H1 (cell line): Measurements from ENCODE around the gene ENPEP. TPM values are rescaled to one million over a fixed set of nuclear protein-coding genes. Genes with fewer than 3 reads are reported as not detected.

Experiments
- CTCF ChIA-PET: fragments of 300-600 bp; sonication (Branson Sonifier 250); formaldehyde crosslinking; loops from one replicate; lab custom pipeline; 2021; ENCODE audit not compliant: partially characterized antibody; lab: Charles Lee
- POLR2A ChIA-PET: fragments of 300-600 bp; sonication (Branson Sonifier 250); formaldehyde crosslinking; loops from one replicate; lab custom pipeline; 2021; ENCODE audit warnings: inconsistent platforms; ENCODE audit not compliant: partially characterized antibody; lab: Charles Lee
- DNase-seq, 2 experiments: peaks; one replicate each; pipeline versions ENCODE4 v3.0.0 to v3.0.0-alpha.2; 2010 to 2022; ENCODE audit warnings: low spot score in 2 of 2, low read depth in 1 of 2, mixed read lengths in 1 of 2
- FAIRE-seq: peaks from 2 replicates; lab custom pipeline; 2011; peaks lifted over from hg19 to GRCh38; lab: Jason Lieb, UNC
- H2AFZ ChIP-seq: 2 replicates; pipeline ENCODE4 v1.8.1; 2012; ENCODE audit warnings: low read length, inconsistent platforms
- H2AK5ac ChIP-seq: 2 replicates; pipeline ENCODE4 v1.6.1; 2013; ENCODE audit warnings: low read depth, low read length
- H2BK120ac ChIP-seq: replicated peaks from 2 replicates; pipeline ENCODE3; 2013; ENCODE audit warnings: low read depth, low read length, inconsistent platforms
- H2BK12ac ChIP-seq: 2 replicates; pipeline ENCODE4 v1.6.1; 2013; ENCODE audit warnings: low read depth, low read length
- H2BK15ac ChIP-seq: 2 replicates; pipeline ENCODE4 v1.6.1; 2013; ENCODE audit warnings: low read length
- H2BK20ac ChIP-seq: 2 replicates; pipeline ENCODE4 v1.6.1; 2013; ENCODE audit warnings: low read length
- H2BK5ac ChIP-seq: 2 replicates; pipeline ENCODE4 v1.6.1; 2013; ENCODE audit warnings: low read depth, low read length
- H3K14ac ChIP-seq: 2 replicates; pipeline ENCODE4 v1.6.1; 2013; ENCODE audit warnings: inconsistent platforms; ENCODE audit not compliant: insufficient read length
- H3K18ac ChIP-seq: 2 replicates; pipeline ENCODE4 v1.6.1; 2013; ENCODE audit warnings: low read length; ENCODE audit errors: extremely low read depth
- H3K23ac ChIP-seq: 2 replicates; pipeline ENCODE4 v1.6.1; 2013; ENCODE audit warnings: inconsistent platforms; ENCODE audit not compliant: insufficient read length
- H3K23me2 ChIP-seq: 2 replicates; pipeline ENCODE4 v1.6.1; 2013; ENCODE audit warnings: low read depth, low read length
- H3K27ac ChIP-seq: 2 replicates; pipeline ENCODE4 v1.6.1; 2011; ENCODE audit warnings: low read depth, low read length, inconsistent platforms
- H3K27me3 ChIP-seq, 4 experiments: replicated peaks in 1 of 4; 1 replicate in 1 of 4; 2 replicates in 3 of 4; pipeline versions ENCODE4 v1.6.1 to v1.8.1; 2011 to 2013; ENCODE audit warnings: low read length in 3 of 4, mild to moderate bottlenecking in 3 of 4, inconsistent platforms in 2 of 4, mixed read lengths in 2 of 4, moderate library complexity in 1 of 4; ENCODE audit not compliant: control insufficient read depth in 3 of 4, insufficient read depth in 3 of 4; ENCODE audit errors: extremely low read depth in 1 of 4
- H3K36me3 ChIP-seq, 4 experiments: 2 replicates each; pipeline versions ENCODE4 v1.6.1 to v1.8.1; 2011 to 2013; ENCODE audit warnings: mild to moderate bottlenecking in 4 of 4, low read length in 3 of 4, moderate library complexity in 2 of 4, control low read depth in 1 of 4, inconsistent platforms in 1 of 4; ENCODE audit not compliant: insufficient read depth in 4 of 4, control insufficient read depth in 2 of 4
- H3K4ac ChIP-seq: replicated peaks from 2 replicates; pipeline ENCODE3; 2013; ENCODE audit warnings: low read length, low read depth, mixed read lengths, inconsistent platforms; ENCODE audit not compliant: insufficient read length
- H3K4me1 ChIP-seq, 4 experiments: replicated peaks in 1 of 4; 1 replicate in 1 of 4; 2 replicates in 3 of 4; pipeline versions ENCODE4 v1.6.1 to v1.8.1; 2011 to 2013; ENCODE audit warnings: low read length in 3 of 4, inconsistent platforms in 2 of 4, mixed read lengths in 1 of 4; ENCODE audit not compliant: insufficient read depth in 4 of 4, control insufficient read depth in 3 of 4
- H3K4me2 ChIP-seq, 2 experiments: 2 replicates each; pipeline versions ENCODE4 v1.6.1 to v1.8.1; 2011 to 2013; ENCODE audit warnings: low read depth in 2 of 2, low read length in 2 of 2, control low read depth in 1 of 2, inconsistent platforms in 1 of 2, mild to moderate bottlenecking in 1 of 2; ENCODE audit not compliant: insufficient read depth in 1 of 2
- H3K4me3 ChIP-seq, 4 experiments: fragments of 200-600, 300-600 bp in 1 of 4; sonication (generic), shearing (Covaris generic), sonication (Bioruptor Twin) in 1 of 4; 2 replicates each; pipeline versions ENCODE4 v1.5.1 to v1.8.1; 2011 to 2016; ENCODE audit warnings: low read length in 4 of 4, low read depth in 3 of 4, control low read depth in 2 of 4, inconsistent platforms in 2 of 4, mild to moderate bottlenecking in 2 of 4, mixed read lengths in 1 of 4, moderate library complexity in 1 of 4; ENCODE audit not compliant: insufficient read depth in 2 of 4; ENCODE audit errors: extremely low read depth in 1 of 4
- H3K56ac ChIP-seq: replicated peaks from 2 replicates; pipeline ENCODE3; 2013; ENCODE audit warnings: low read depth, mild to moderate bottlenecking, mixed read lengths, low read length, inconsistent platforms; ENCODE audit not compliant: insufficient read length
- H3K79me1 ChIP-seq: 2 replicates; pipeline ENCODE4 v1.6.1; 2013; ENCODE audit warnings: low read depth, low read length, control low read depth
- H3K79me2 ChIP-seq, 2 experiments: 2 replicates each; pipeline versions ENCODE4 v1.6.1 to v1.8.1; 2012 to 2013; ENCODE audit warnings: low read length in 2 of 2, mild to moderate bottlenecking in 2 of 2, inconsistent platforms in 1 of 2; ENCODE audit not compliant: insufficient read depth in 2 of 2, control insufficient read depth in 1 of 2
- H3K9ac ChIP-seq, 4 experiments: replicated peaks in 1 of 4; 1 replicate in 1 of 4; 2 replicates in 3 of 4; pipeline versions ENCODE4 v1.6.1 to v1.8.1; 2011 to 2013; ENCODE audit warnings: low read depth in 3 of 4, low read length in 3 of 4, control low read depth in 2 of 4, mild to moderate bottlenecking in 2 of 4, moderate library complexity in 2 of 4, inconsistent platforms in 1 of 4; ENCODE audit errors: extremely low read depth in 1 of 4
- H3K9me3 ChIP-seq, 2 experiments: 2 replicates each; pipeline versions ENCODE4 v1.6.1 to v1.8.1; 2012 to 2013; ENCODE audit warnings: mild to moderate bottlenecking in 2 of 2, moderate library complexity in 2 of 2, control low read depth in 1 of 2, inconsistent platforms in 1 of 2, low read depth in 1 of 2, low read length in 1 of 2, mixed read lengths in 1 of 2; ENCODE audit not compliant: insufficient read depth in 2 of 2
- H4K20me1 ChIP-seq, 2 experiments: replicated peaks in 1 of 2; 2 replicates each; pipeline versions ENCODE3 to v1.8.1; 2011 to 2013; ENCODE audit warnings: inconsistent platforms in 2 of 2, low read length in 2 of 2, mild to moderate bottlenecking in 1 of 2; ENCODE audit not compliant: insufficient read depth in 2 of 2, control insufficient read depth in 1 of 2
- H4K5ac ChIP-seq: 2 replicates; pipeline ENCODE4 v1.6.1; 2013; ENCODE audit warnings: low read length, low read depth, mixed read lengths, inconsistent platforms; ENCODE audit not compliant: insufficient read length
- H4K8ac ChIP-seq: 2 replicates; pipeline ENCODE4 v1.8.0; 2013; ENCODE audit warnings: mild to moderate bottlenecking, moderate library complexity, low read length, inconsistent platforms; ENCODE audit not compliant: insufficient read depth; ENCODE audit errors: extremely low read depth
- H4K91ac ChIP-seq: replicated peaks from 2 replicates; pipeline ENCODE3; 2013; ENCODE audit warnings: low read length, mixed read lengths, inconsistent platforms; ENCODE audit not compliant: insufficient read length
- BCL11A ChIP-seq, 2 experiments: IDR thresholded peaks; one replicate each; pipeline ENCODE4 v1.6.1; 2011; ENCODE audit warnings: low read depth in 2 of 2, low read length in 2 of 2, mild to moderate bottlenecking in 2 of 2
- CBX5 ChIP-seq: fragments of 300-800, 300-1000 bp; sonication (generic); IDR thresholded peaks from 2 replicates; pipeline ENCODE4 v1.7.1; 2016; ENCODE audit warnings: antibody characterized with exemption, low read length, low read depth
- CHD1 ChIP-seq: IDR thresholded peaks from 2 replicates; pipeline ENCODE4 v1.6.1; 2012; ENCODE audit warnings: low read depth, low read length, improper control_type of control experiment
- RAD21 ChIP-seq, 2 experiments: IDR thresholded peaks in 1 of 2; conservative IDR thresholded peaks in 1 of 2; 2 replicates each; pipeline ENCODE4 v1.6.1; 2011; ENCODE audit warnings: low read depth in 2 of 2, low read length in 2 of 2, improper control_type of control experiment in 1 of 2, inconsistent platforms in 1 of 2, mild to moderate bottlenecking in 1 of 2, moderate library complexity in 1 of 2
- RFX5 ChIP-seq: IDR thresholded peaks from 2 replicates; pipeline ENCODE4 v1.6.1; 2011; ENCODE audit warnings: low read depth, low read length, improper control_type of control experiment, borderline replicate concordance
- WGBS, 2 experiments: shearing (Covaris generic) in 1 of 2; methylation state at CpG; one replicate each; pipeline versions ENCODE4 v1.1.6 to v1.1.7; 2013 to 2015; ENCODE audit warnings: low lambda C conversion rate in 2 of 2, mixed read lengths in 2 of 2, inconsistent platforms in 1 of 2, low coverage in 1 of 2, missing lambda C conversion rate in 1 of 2; ENCODE audit not compliant: insufficient replicate concordance in 2 of 2, insufficient coverage in 1 of 2, insufficient read length in 1 of 2; ENCODE audit errors: extremely low coverage in 1 of 2, missing lambda C conversion rate in 1 of 2; 5-methylcytosine and 5-hydroxymethylcytosine counted together
- polyA plus RNA-seq, 7 experiments: library from polyadenylated mRNA; depleted of rRNA in 3 of 7; stranded (reverse) in 5 of 7; unstranded in 2 of 7; fragments of >200 nt in 5 of 7; fragments of 200-250 nt in 2 of 7; gene quantifications; 1 replicate in 5 of 7; 2 replicates in 1 of 7; 4 replicates in 1 of 7; pipeline versions ENCODE4 v1.2.1 to v1.2.3, GENCODE V29; 2011 to 2013; ENCODE audit warnings: missing spikeins in 2 of 7, mixed read lengths in 2 of 7
- total RNA-seq: library from RNA; stranded (reverse); fragmentation: NEBNext Ultra II Directional; extraction: Animal tissue kit (Norgen Biotek cat#: 25700); gene quantifications from 2 replicates; pipeline ENCODE4 v1.2.1, GENCODE V29; 2021

The ENPEP gene
- total and polyA plus RNA-seq, 2 of the 8 experiments (the other 6 are each of a cell fraction or from before 2014, with no cell fraction given): 0.09 to 0.61 TPM

DNA sequence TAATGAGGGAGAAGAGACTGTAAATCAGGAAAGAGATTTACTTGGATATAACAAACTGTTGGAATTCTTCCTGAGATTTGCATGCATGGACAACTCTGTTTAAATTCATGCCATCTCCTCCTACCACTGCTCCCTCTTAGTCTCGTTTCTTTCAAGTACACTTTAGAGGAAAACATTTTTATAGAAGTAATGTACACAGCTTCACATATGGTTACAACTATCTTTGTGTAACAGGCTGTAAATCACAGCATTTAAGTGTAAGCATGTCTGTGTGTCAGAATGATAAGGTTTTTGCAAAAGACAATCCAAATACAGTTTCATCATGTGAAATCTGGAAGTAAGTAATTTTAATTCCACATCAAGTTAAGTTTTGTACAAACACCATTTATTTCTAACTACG, 21.5 kb upstream of the ENPEP start:
- Histone ChIP-seq H3K27me3 (peaks cover 0 to 2% (median 0%) of the 10 kb centered on the region in 4 experiments; a peak in 2 of 7 replicates), H4K20me1 (no peaks in the 10 kb centered on the region), H2BK12ac (no peak overlapping the region), H2BK5ac (no peak overlapping the region), H3K4me3 (no peak overlapping the region), H2BK15ac (no peak overlapping the region), H4K8ac (no peak overlapping the region), H3K79me2 (no peaks in the 10 kb centered on the region), H3K36me3 (no peaks in the 10 kb centered on the region), H3K23ac (no peak overlapping the region), H2BK120ac (no peak overlapping the region), H4K5ac (no peak overlapping the region), H3K4me2 (no peak overlapping the region), H3K14ac (no peak overlapping the region), H2AK5ac (no peak overlapping the region), H3K27ac (no peak overlapping the region), H3K79me1 (no peaks in the 10 kb centered on the region), H4K91ac (no peak overlapping the region), H3K56ac (no peak overlapping the region)
- FAIRE-seq: no peak
- WGBS, 2 experiments: 87% methylated on average over 2 of the region's 2 CpGs; no CpG with 5 or more reads in 1 of the 2 experiments
- no peak for DNase-seq
- TF ChIP-seq RFX5: no peak
- TF ChIP-seq BCL11A (IDR thresholded peaks at IDR 0.05; ENCODE audit: low read depth in 2 of 2, low read length in 2 of 2): no peak
- no peak for TF ChIP-seq RAD21 (IDR thresholded peaks at IDR 0.05 in 1 of 2, conservative IDR thresholded peaks at IDR 0.05 in 1 of 2; ENCODE audit: low read depth in 2 of 2, low read length in 2 of 2)
- TF ChIP-seq CBX5: no peak
- no peak for TF ChIP-seq CHD1
- TF ChIP-seq, all 59 proteins: peak for 0
- no peak overlapping the region for H2BK20ac ChIP-seq
- H3K9ac ChIP-seq: no peak overlapping the region
- H3K18ac ChIP-seq: no peak overlapping the region
- no peaks in the 10 kb centered on the region for H3K9me3 ChIP-seq
- POLR2A ChIA-PET: no interaction called here
- CTCF ChIA-PET: interaction anchor here (0.7 kb wide), 1 partner anchor 62 kb away, joined by 3 read pairs; no protein-coding TSS in a partner anchor
- H2AFZ ChIP-seq: no peak overlapping the region
- no peaks in the 10 kb centered on the region for H3K23me2 ChIP-seq
- no peak overlapping the region for H3K4ac ChIP-seq
- H3K4me1 ChIP-seq: no peaks in the 10 kb centered on the region
